SK-N-SH (cell line): ENCODE results near the gene C4orf54. TPM values are rescaled to one million over a fixed set of nuclear protein-coding genes. Genes with fewer than 3 reads are reported as not detected.

Experiments used
- CTCF ChIA-PET: fragments of 300-600, 350-600 bp; formaldehyde crosslinking; extraction: SDS; loops from one replicate; lab custom pipeline; 2021; lab: Yijun Ruan, JAX
- POLR2A ChIA-PET: fragments of 350-600 bp; sonication (Branson Sonifier 250); formaldehyde crosslinking; extraction: SDS; loops from one replicate; lab custom pipeline; 2020; ENCODE audit warnings: antibody characterized with exemption, inconsistent platforms; lab: Yijun Ruan, JAX
- DNase-seq: peaks from one replicate; pipeline ENCODE4 v3.0.0; 2012
- H2AFZ ChIP-seq: fragments of 200-600 bp; sonication (generic); 2 replicates; pipeline ENCODE4 v1.8.1; 2016; ENCODE audit warnings: antibody characterized with exemption, mild to moderate bottlenecking, low read depth
- H3F3A ChIP-seq: fragments of 200-600 bp; sonication (generic); replicated peaks from 2 replicates; pipeline ENCODE3; 2016; ENCODE audit warnings: antibody characterized with exemption, mild to moderate bottlenecking; ENCODE audit not compliant: insufficient read depth
- H3K27ac ChIP-seq, 2 experiments: fragments of 200-500 bp in 1 of 2; fragments of 200-600 bp in 1 of 2; sonication (Bioruptor generic) in 1 of 2; sonication (generic), shearing (Covaris generic) in 1 of 2; 2 replicates each; pipeline versions ENCODE4 v1.5.1 to v1.6.1; 2014 to 2016; ENCODE audit warnings: low read depth in 2 of 2, inconsistent platforms in 1 of 2, low read length in 1 of 2, mild to moderate bottlenecking in 1 of 2, mixed read lengths in 1 of 2
- H3K27me3 ChIP-seq: fragments of 200-600 bp; sonication (generic), shearing (Covaris generic); 2 replicates; pipeline ENCODE4 v1.6.1; 2016; ENCODE audit warnings: mixed run types; ENCODE audit not compliant: insufficient read depth
- H3K36me3 ChIP-seq, 2 experiments: fragments of 200-500 bp in 1 of 2; fragments of 200-600 bp in 1 of 2; sonication (Bioruptor generic) in 1 of 2; sonication (generic) in 1 of 2; replicated peaks in 1 of 2; 2 replicates each; pipeline versions ENCODE3 to v1.5.1; 2014 to 2016; ENCODE audit warnings: low read length in 1 of 2, mild to moderate bottlenecking in 1 of 2; ENCODE audit not compliant: insufficient read depth in 2 of 2, control insufficient read depth in 1 of 2
- H3K4me1 ChIP-seq, 2 experiments: fragments of 200-500 bp in 1 of 2; fragments of 200-600 bp in 1 of 2; sonication (Bioruptor generic) in 1 of 2; sonication (generic), shearing (Covaris generic) in 1 of 2; 2 replicates each; pipeline versions ENCODE4 v1.5.1 to v1.6.1; 2014 to 2016; ENCODE audit warnings: low read depth in 1 of 2, low read length in 1 of 2, mixed run types in 1 of 2; ENCODE audit not compliant: insufficient read depth in 2 of 2, control insufficient read depth in 1 of 2
- H3K4me2 ChIP-seq: fragments of 200-600 bp; sonication (generic), shearing (Covaris generic); 2 replicates; pipeline ENCODE4 v1.6.1; 2017; ENCODE audit warnings: mixed run types
- H3K4me3 ChIP-seq, 2 experiments: fragments of 200-500 bp in 1 of 2; fragments of 200-600 bp in 1 of 2; sonication (Bioruptor generic) in 1 of 2; sonication (generic), shearing (Covaris generic) in 1 of 2; 2 replicates each; pipeline versions ENCODE4 v1.5.1 to v1.8.1; 2014 to 2016; ENCODE audit warnings: low read depth in 2 of 2, inconsistent platforms in 1 of 2, low read length in 1 of 2, mild to moderate bottlenecking in 1 of 2, mixed read lengths in 1 of 2, moderate library complexity in 1 of 2
- H3K79me2 ChIP-seq: fragments of 200-600 bp; sonication (generic); 2 replicates; pipeline ENCODE4 v1.8.1; 2017; ENCODE audit warnings: mild to moderate bottlenecking; ENCODE audit not compliant: insufficient read depth
- H3K9ac ChIP-seq: fragments of 200-600 bp; sonication (generic); 2 replicates; pipeline ENCODE4 v1.6.1; 2017; ENCODE audit warnings: mixed run types
- H3K9me2 ChIP-seq: fragments of 200-600 bp; sonication (generic); 2 replicates; pipeline ENCODE4 v1.6.1; 2017; ENCODE audit warnings: mixed run types
- H3K9me3 ChIP-seq: fragments of 200-600 bp; sonication (generic); 2 replicates; pipeline ENCODE4 v1.6.1; 2017; ENCODE audit warnings: mixed run types, mild to moderate bottlenecking, moderate library complexity
- H4K20me1 ChIP-seq: fragments of 200-600 bp; sonication (generic); 2 replicates; pipeline ENCODE4 v1.6.1; 2017; ENCODE audit warnings: mild to moderate bottlenecking, mixed run types; ENCODE audit not compliant: insufficient read depth
- CHD2 ChIP-seq: fragments of 150-350 bp; IDR thresholded peaks from 2 replicates; pipeline ENCODE4 v1.6.1; 2018; ENCODE audit warnings: low read length; ENCODE audit not compliant: partially characterized antibody
- CTCF ChIP-seq: fragments of 200-600 bp; sonication (generic); IDR thresholded peaks from 2 replicates; pipeline ENCODE4 v1.6.1; 2017; ENCODE audit warnings: antibody characterized with exemption, mild to moderate bottlenecking, moderate library complexity
- EP300 ChIP-seq, 2 experiments: IDR thresholded peaks; 2 replicates each; pipeline versions ENCODE4 v1.4.0 to v1.6.1; 2012; ENCODE audit warnings: borderline replicate concordance in 1 of 2, low read depth in 1 of 2, low read length in 1 of 2
- FOXM1 ChIP-seq: IDR thresholded peaks from 2 replicates; pipeline ENCODE4 v1.4.0; 2012; ENCODE audit warnings: low read depth, mild to moderate bottlenecking
- GATA2 ChIP-seq: sonication (generic); formaldehyde crosslinking; IDR thresholded peaks from 2 replicates; pipeline ENCODE4 v1.5.0; 2020; ENCODE audit warnings: mild to moderate bottlenecking, missing genetic modification reagents
- JUND ChIP-seq: IDR thresholded peaks from 2 replicates; pipeline ENCODE4 v1.4.0; 2012
- POLR2AphosphoS5 ChIP-seq: IDR thresholded peaks from 2 replicates; pipeline ENCODE4 v1.6.1; 2012; ENCODE audit warnings: low read depth, low read length
- RAD21 ChIP-seq: IDR thresholded peaks from 2 replicates; pipeline ENCODE4 v1.6.1; 2012; ENCODE audit warnings: mild to moderate bottlenecking, low read length
- RFX5 ChIP-seq: IDR thresholded peaks from 2 replicates; pipeline ENCODE4 v1.6.1; 2012; ENCODE audit warnings: mild to moderate bottlenecking, improper control_type of control experiment, low read length
- SIN3A ChIP-seq: IDR thresholded peaks from 2 replicates; pipeline ENCODE4 v1.6.1; 2012; ENCODE audit warnings: low read depth, mild to moderate bottlenecking, low read length, moderate library complexity, borderline replicate concordance
- USF1 ChIP-seq: IDR thresholded peaks from 2 replicates; pipeline ENCODE4 v1.4.0; 2012; ENCODE audit warnings: low read depth, borderline replicate concordance
- YY1 ChIP-seq: IDR thresholded peaks from 2 replicates; pipeline ENCODE4 v1.4.0; 2012; ENCODE audit warnings: low read depth, mild to moderate bottlenecking
- WGBS: methylation state at CpG from one replicate; pipeline ENCODE4 v1.1.6; 2017; ENCODE audit warnings: low lambda C conversion rate; 5-methylcytosine and 5-hydroxymethylcytosine counted together
- polyA plus RNA-seq, 3 experiments: library from polyadenylated mRNA; depleted of rRNA; stranded (reverse); fragments of >200 nt; gene quantifications; 2 replicates each; pipeline ENCODE4 v1.2.3, GENCODE V29; 2012
- TF ChIP-seq, protein P1 (sequence below): IDR thresholded peaks from 2 replicates; pipeline ENCODE4; 2012

Gene C4orf54
- polyA plus RNA-seq, 1 of the 3 experiments (the other 2 are of a cell fraction): not detected

DNA sequence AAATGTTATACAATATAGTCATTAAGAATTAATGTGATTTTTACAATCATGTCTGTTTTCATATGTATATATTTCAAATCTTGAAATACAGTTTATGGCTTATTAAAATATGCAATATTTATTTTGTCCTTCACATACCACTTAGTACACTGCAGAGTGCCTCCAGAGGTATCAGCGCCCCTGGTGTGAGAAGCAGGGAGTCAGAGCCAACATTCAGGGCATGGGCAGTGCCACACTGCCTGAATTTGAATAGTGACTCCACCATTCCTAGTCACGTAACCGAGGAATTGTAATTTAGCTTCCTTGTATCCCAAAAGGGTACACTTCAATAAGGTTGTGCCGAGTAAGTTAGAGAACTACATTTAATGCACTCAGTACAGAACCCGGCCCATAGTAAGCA is 4.3 kb upstream of the C4orf54 start (continued):
- TF ChIP-seq CTCF: no peak
- TF ChIP-seq RFX5: no peak
- TF ChIP-seq GATA2 (CRISPR knock-in tag): no peak
- TF ChIP-seq FOXM1: no peak
- no peak for TF ChIP-seq SIN3A
- no peak for TF ChIP-seq POLR2AphosphoS5
- TF ChIP-seq, protein P1, sequence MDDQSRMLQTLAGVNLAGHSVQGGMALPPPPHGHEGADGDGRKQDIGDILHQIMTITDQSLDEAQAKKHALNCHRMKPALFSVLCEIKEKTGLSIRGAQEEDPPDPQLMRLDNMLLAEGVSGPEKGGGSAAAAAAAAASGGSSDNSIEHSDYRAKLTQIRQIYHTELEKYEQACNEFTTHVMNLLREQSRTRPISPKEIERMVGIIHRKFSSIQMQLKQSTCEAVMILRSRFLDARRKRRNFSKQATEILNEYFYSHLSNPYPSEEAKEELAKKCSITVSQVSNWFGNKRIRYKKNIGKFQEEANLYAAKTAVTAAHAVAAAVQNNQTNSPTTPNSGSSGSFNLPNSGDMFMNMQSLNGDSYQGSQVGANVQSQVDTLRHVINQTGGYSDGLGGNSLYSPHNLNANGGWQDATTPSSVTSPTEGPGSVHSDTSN: no peak
- TF ChIP-seq YY1: no peak
- no peak for TF ChIP-seq JUND
- TF ChIP-seq RAD21: no peak

- POLR2A ChIA-PET: no interaction called here
- no peak overlapping the region for H3K4me3 ChIP-seq
- 59% methylated on average over 4 of the region's 4 CpGs for WGBS
- no peak overlapping the region for H3K4me2 ChIP-seq
- H2AFZ ChIP-seq: no peak overlapping the region
- H3K9ac ChIP-seq: no peak overlapping the region
- H3K36me3 ChIP-seq: no peaks in the 10 kb centered on the region
- no peaks in the 10 kb centered on the region for H4K20me1 ChIP-seq
- no peaks in the 10 kb centered on the region for H3K4me1 ChIP-seq
- H3F3A ChIP-seq: no peaks in the 10 kb centered on the region
- no peak overlapping the region for H3K27ac ChIP-seq
- H3K9me3 ChIP-seq: no peaks in the 10 kb centered on the region
- H3K9me2 ChIP-seq: no peaks in the 10 kb centered on the region
- no peak for DNase-seq
- no peak for TF ChIP-seq POLR2AphosphoS5
- no peak for TF ChIP-seq USF1
- TF ChIP-seq CHD2: no peak
- TF ChIP-seq EP300 (IDR thresholded peaks at IDR 0.05; ENCODE audit: borderline replicate concordance in 1 of 2, low read depth in 1 of 2, low read length in 1 of 2): no peak
- TF ChIP-seq, all 33 proteins: peak for 0
- CTCF ChIA-PET: no interaction called here
- Histone ChIP-seq H3K79me2 (no peaks in the 10 kb centered on the region), H3K27me3 (no peaks in the 10 kb centered on the region; the same call in 1 of the 2 replicates)
These were observed 1.0 kb upstream of the C4orf54 start for GRCh38 chr4:99658666-99659065.
